Transverse colon (tissue), 4 donors: ENCODE data around the gene RPE. TPM values are rescaled to one million over a fixed set of nuclear protein-coding genes. Genes with fewer than 3 reads are reported as not detected.

ENCODE experiments used
- DNase-seq: peaks from one replicate; pipeline ENCODE4 v3.0.0-alpha.2; 2019
- H3K27ac ChIP-seq, 4 donors: fragments of 200-600 bp; sonication (generic); 2 replicates each; pipeline ENCODE4 v1.5.1; 2016 to 2018; ENCODE audit warnings: inconsistent platforms in 4 of 4
- H3K27me3 ChIP-seq: fragments of 200-600 bp; sonication (generic); 2 replicates; pipeline ENCODE4 v1.5.1; 2017; ENCODE audit warnings: inconsistent platforms
- H3K36me3 ChIP-seq, 4 donors: fragments of 200-600 bp; sonication (generic); 2 replicates each; pipeline ENCODE4 v1.5.1; 2017 to 2019; ENCODE audit warnings: inconsistent platforms in 4 of 4
- H3K4me1 ChIP-seq, 4 donors: fragments of 200-600 bp; sonication (generic); 2 replicates each; pipeline ENCODE4 v1.5.1; 2017 to 2020; ENCODE audit warnings: inconsistent platforms in 4 of 4
- H3K4me3 ChIP-seq, 4 donors: fragments of 200-600 bp; sonication (generic); 1 replicate in 1 of 4; 2 replicates in 3 of 4; pipeline versions ENCODE4 v1.5.1 to v1.6.1; 2017 to 2019; ENCODE audit warnings: inconsistent platforms in 4 of 4
- H3K9me3 ChIP-seq, 2 donors: fragments of 200-600 bp; sonication (generic); 2 replicates each; pipeline ENCODE4 v1.5.1; 2017 to 2019; ENCODE audit warnings: inconsistent platforms in 2 of 2
- EP300 ChIP-seq: sonication (generic); formaldehyde crosslinking; IDR thresholded peaks from one replicate; pipeline ENCODE4 v1.6.1; 2017; ENCODE audit warnings: antibody characterized with exemption, low read depth
- POLR2A ChIP-seq: fragments of 450-650 bp; IDR thresholded peaks from one replicate; pipeline ENCODE4 v1.6.1; 2016; ENCODE audit warnings: antibody characterized with exemption, mild to moderate bottlenecking, moderate library complexity
- POLR2AphosphoS5 ChIP-seq, 3 donors: sonication (generic); formaldehyde crosslinking; IDR thresholded peaks; one replicate each; pipeline ENCODE4 v1.6.1; 2016; ENCODE audit warnings: antibody characterized with exemption in 3 of 3
- WGBS, 2 donors: methylation state at CpG; one replicate each; pipeline ENCODE4 v1.1.5; 2018; ENCODE audit warnings: low coverage in 1 of 2; 5-methylcytosine and 5-hydroxymethylcytosine counted together
- in situ Hi-C, 4 donors: fragments of 200-750 bp; cut with MboI; loops; one replicate each; pipeline versions ENCODE4 v1.15.0 to v1.15.1; 2017; ENCODE audit warnings: low sequenced_read_pairs in 3 of 4, low pct_ligation_motif_present in 1 of 4, low pct_unique_long_range_greater_than_20kb in 1 of 4
- intact Hi-C: fragments of 100-400 bp; cut with DNase I; formaldehyde crosslinking; loops from one replicate; pipeline ENCODE4 v1.15.1; 2023; ENCODE audit warnings: low total_unique reads
- total RNA-seq, 4 donors: library from RNA; depleted of rRNA; stranded (reverse); fragments of >200 nt; gene quantifications; one replicate each; pipeline ENCODE4 v1.1.0, GENCODE V29; 2016
- TF ChIP-seq, protein P1 (sequence below), 5 experiments: fragments of 200-600 bp in 3 of 5; fragments of 450-650 bp in 2 of 5; sonication (generic) in 3 of 5; IDR thresholded peaks; 1 replicate in 2 of 5; 2 replicates in 3 of 5; pipeline ENCODE4 v1.5.1; 2016 to 2017; ENCODE audit warnings: antibody characterized with exemption in 5 of 5, inconsistent platforms in 3 of 5, mild to moderate bottlenecking in 2 of 5, moderate library complexity in 1 of 5

Gene RPE
- total RNA-seq, 4 donors from 2014 or later: 13.1 to 50.0 (median 30.1) TPM

DNA sequence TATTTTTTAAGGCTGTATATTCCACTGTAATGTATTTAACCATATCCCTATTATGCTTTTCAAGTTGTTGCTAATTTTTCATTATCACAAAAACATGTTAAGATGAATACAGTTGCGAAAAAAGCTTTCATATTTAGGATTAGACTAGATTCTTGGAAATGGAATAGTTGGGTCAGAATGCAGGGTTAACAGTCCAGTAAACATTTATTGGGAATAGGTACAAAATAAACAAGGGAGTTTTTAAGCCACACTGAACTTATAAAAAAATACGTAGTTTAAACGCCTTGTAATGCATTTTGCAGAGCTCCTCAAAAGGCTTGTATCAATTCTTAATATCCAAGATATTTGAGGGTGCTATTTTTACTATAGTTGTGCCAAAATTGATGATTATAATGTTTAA, 35.6 kb downstream of the RPE start:
- TF ChIP-seq POLR2A: no peak
- TF ChIP-seq, protein P1, sequence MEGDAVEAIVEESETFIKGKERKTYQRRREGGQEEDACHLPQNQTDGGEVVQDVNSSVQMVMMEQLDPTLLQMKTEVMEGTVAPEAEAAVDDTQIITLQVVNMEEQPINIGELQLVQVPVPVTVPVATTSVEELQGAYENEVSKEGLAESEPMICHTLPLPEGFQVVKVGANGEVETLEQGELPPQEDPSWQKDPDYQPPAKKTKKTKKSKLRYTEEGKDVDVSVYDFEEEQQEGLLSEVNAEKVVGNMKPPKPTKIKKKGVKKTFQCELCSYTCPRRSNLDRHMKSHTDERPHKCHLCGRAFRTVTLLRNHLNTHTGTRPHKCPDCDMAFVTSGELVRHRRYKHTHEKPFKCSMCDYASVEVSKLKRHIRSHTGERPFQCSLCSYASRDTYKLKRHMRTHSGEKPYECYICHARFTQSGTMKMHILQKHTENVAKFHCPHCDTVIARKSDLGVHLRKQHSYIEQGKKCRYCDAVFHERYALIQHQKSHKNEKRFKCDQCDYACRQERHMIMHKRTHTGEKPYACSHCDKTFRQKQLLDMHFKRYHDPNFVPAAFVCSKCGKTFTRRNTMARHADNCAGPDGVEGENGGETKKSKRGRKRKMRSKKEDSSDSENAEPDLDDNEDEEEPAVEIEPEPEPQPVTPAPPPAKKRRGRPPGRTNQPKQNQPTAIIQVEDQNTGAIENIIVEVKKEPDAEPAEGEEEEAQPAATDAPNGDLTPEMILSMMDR (IDR thresholded peaks at IDR 0.05): no peak
- no peak for TF ChIP-seq POLR2AphosphoS5 (IDR thresholded peaks at IDR 0.05)
- no peak for TF ChIP-seq EP300
- Histone ChIP-seq H3K36me3 (peaks cover 0 to 3% (median 0%) of the 10 kb centered on the region in 4 donors), H3K27ac (no peak overlapping the region), H3K4me3 (no peak overlapping the region), H3K9me3 (no peaks in the 10 kb centered on the region), H3K27me3 (no peaks in the 10 kb centered on the region), H3K4me1 (no peaks in the 10 kb centered on the region)
- 95 to 96% methylated on average over 3 of the region's 3 CpGs for WGBS, 2 donors
- no peak for DNase-seq
- in situ Hi-C loops (no loop called here), intact Hi-C loops (no loop called here)

DNA sequence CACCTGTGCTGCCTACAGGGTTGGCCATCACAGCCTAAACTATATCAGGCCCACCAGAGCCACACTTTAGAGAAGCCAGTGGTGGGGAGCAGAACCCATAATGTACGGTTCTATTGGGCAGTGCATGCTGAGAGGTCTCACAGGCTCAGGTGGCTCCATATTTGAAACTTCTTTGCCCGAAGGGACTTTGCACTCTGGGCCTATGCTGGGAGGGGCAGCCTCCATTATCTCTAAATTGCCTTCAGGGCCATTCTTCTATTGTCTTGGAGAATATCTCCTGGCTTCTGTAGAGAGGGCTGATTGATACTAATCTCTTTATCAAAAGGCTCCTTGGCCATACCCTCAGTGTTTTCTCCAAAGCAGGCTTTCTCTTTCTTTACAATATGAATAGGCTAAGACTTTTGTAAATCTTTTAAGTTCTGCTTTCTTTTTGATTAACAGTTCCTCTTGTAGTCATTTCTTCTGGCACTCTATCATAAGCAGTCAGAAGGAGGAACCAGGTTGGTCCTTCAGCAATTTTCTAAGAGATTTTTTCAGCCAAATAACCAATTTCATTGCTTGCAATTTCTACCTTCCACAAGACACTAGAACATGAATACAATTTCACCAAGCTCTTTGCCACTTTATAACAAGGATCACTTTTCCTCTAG, 44.5 kb downstream of the RPE start:
- Histone ChIP-seq H3K27me3 (no peaks in the 10 kb centered on the region), H3K4me3 (no peak overlapping the region), H3K9me3 (peaks cover 0 to 4% of the 10 kb centered on the region in 2 donors), H3K36me3 (no peaks in the 10 kb centered on the region), H3K4me1 (no peaks in the 10 kb centered on the region), H3K27ac (no peak overlapping the region)
- no peak for DNase-seq
- TF ChIP-seq EP300: no peak
- TF ChIP-seq POLR2AphosphoS5 (IDR thresholded peaks at IDR 0.05): no peak
- TF ChIP-seq, protein P1 (IDR thresholded peaks at IDR 0.05): no peak
- TF ChIP-seq POLR2A: no peak
- in situ Hi-C loops: no loop called here
- WGBS, 2 donors: 93% methylated on average over 2 of the region's 2 CpGs; no CpG with 5 or more reads in 1 of the 2 donors
- intact Hi-C loops: no loop called here

DNA sequence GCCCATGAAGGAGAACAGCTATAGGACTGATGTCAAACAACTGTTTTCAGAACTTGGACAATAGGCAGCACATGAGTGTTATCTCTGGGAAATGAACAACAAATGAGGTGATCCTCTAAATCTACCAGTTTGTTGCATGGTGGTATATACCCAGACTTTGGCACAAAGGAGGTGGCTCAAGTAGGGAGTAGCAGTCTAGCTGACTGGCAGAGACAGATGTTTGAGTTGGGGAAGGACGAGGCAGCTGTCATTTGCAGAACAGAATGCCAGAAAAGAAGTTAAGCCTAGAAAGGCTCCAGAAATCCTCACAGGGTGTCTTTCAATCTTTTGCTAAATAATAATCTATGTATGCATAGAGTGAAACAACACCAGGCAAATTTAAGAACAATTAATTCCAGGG, 47.4 kb downstream of the RPE start:
- intact Hi-C loops: no loop called here
- Histone ChIP-seq H3K4me3 (no peak overlapping the region), H3K4me1 (no peaks in the 10 kb centered on the region), H3K27ac (no peak overlapping the region), H3K9me3 (peaks cover 2 to 11% of the 10 kb centered on the region in 2 donors), H3K36me3 (no peaks in the 10 kb centered on the region), H3K27me3 (no peaks in the 10 kb centered on the region)
- 86 to 100% methylated on average over 1 of the region's 1 CpG for WGBS, 2 donors
- TF ChIP-seq POLR2AphosphoS5 (IDR thresholded peaks at IDR 0.05): no peak
- in situ Hi-C loops: no loop called here
- no peak for DNase-seq

DNA sequence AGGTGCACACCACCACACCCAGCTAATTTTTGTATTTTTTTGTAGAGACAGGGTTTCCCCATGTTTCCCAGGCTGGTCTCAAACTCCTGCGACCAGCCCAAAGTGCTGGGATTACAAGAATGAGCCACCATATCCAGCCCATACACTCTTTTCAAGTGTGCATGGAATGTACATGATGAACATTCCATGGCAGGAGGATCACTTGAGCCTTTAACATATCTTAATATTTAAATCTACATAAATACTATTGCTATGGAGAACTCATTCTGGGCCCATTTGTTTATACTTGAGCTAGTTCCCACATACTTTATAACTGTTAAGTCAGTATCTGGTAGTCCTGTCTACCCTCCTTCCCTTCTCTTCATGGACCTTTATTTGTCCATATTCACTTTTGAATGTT, 48.4 kb downstream of the RPE start:
- intact Hi-C loops (no loop called here), in situ Hi-C loops (no loop called here)
- Histone ChIP-seq H3K4me1 (no peaks in the 10 kb centered on the region), H3K36me3 (no peaks in the 10 kb centered on the region), H3K4me3 (no peak overlapping the region), H3K9me3 (peaks cover 2 to 13% of the 10 kb centered on the region in 2 donors), H3K27ac (no peak overlapping the region), H3K27me3 (no peaks in the 10 kb centered on the region)
- TF ChIP-seq, protein P1 (IDR thresholded peaks at IDR 0.05): no peak
- no peak for TF ChIP-seq EP300
- no peak for TF ChIP-seq POLR2A
- TF ChIP-seq POLR2AphosphoS5 (IDR thresholded peaks at IDR 0.05): no peak
- no peak for DNase-seq
- 90 to 96% methylated on average over 1 of the region's 1 CpG for WGBS, 2 donors

DNA sequence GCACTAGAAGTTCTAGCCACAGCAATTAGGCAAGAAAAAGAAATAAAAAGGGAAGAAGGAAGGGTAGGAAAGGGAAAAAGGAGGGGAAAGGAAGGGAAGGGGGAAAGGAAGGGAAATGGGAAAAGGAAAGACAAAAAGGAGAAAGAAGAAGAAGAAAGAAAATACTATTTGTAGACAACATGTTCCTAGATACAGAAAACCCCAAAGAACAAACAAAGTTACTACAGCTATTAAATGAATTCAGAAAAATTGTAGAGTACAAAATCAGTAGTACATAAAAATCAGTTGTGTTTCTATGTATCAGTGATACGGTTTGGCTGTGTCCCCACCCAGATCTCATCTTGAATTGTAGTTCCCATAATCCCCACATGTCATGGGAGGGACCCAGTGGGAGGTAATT, 52.3 kb downstream of the RPE start:
- 86 to 89% methylated on average over 1 of the region's 1 CpG for WGBS, 2 donors
- Histone ChIP-seq H3K27me3 (no peaks in the 10 kb centered on the region), H3K9me3 (peaks cover 2 to 9% of the 10 kb centered on the region in 2 donors), H3K4me3 (no peak overlapping the region), H3K36me3 (no peaks in the 10 kb centered on the region), H3K4me1 (no peaks in the 10 kb centered on the region), H3K27ac (no peak overlapping the region)
- TF ChIP-seq EP300 (no peak), POLR2A (no peak), POLR2AphosphoS5 (IDR thresholded peaks at IDR 0.05) (no peak)
- TF ChIP-seq, protein P1 (IDR thresholded peaks at IDR 0.05): no peak
- in situ Hi-C loops (no loop called here), intact Hi-C loops (no loop called here)
- no peak for DNase-seq
